Measurements from ENCODE around the gene SUN5.
A peak's percentile ranks its signal among the peaks of the same experiment; 100 is the strongest.
"Not testable (repeated sequence)": the region's sequence is repeated elsewhere in the genome, so short reads cannot be mapped to it uniquely, and the experiment has no call there.

The SUN5 gene

DNA sequence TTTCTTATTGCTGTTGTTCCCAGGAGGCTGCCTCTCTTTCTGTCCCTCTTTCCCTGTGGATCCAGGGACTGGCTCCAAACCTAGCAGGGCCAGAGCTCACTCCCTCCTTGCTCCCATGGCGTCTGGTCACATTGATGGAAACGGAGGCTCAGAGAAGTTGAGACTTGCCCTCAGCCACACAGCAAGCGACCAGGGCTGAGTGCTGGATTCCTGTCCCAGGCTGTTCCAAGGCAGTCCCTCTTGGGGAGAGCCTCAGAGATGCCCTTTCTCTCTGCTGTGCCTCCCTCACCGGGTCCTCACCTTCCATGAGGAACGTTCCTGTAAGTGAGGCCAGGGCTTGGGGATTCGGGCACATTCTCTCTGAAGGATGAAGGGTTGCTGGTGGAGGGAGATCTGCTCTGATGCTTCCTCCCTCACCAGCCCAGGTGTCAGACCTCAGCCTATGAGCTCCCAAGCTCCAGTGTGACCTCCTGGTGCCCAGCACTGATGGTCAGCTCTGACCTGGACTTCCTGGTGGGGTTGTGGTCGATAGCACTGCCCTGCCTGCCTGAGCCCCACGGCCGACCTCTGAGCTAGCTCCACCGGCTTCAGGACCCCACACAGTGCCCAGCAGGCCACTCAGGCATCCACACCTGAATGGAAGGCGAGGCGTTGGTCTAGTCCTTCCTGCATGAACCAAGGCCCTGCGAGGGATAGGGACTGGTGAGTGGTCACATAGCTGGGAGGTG is 26.8 kb downstream of the SUN5 start:
- FAIRE-seq (no peak), DNase-seq (ENCODE audit: insufficient read length) (no peak)
- TF ChIP-seq TAF1 (IDR thresholded peaks at IDR 0.05; ENCODE audit: borderline replicate concordance, low read depth, low read length), result no peak
- TF ChIP-seq POLR2A (IDR thresholded peaks at IDR 0.05; ENCODE audit: low read depth, low read length), result no peak
- no peak for TF ChIP-seq POLR2AphosphoS5 (IDR thresholded peaks at IDR 0.05; ENCODE audit: low read depth, low read length)

DNA sequence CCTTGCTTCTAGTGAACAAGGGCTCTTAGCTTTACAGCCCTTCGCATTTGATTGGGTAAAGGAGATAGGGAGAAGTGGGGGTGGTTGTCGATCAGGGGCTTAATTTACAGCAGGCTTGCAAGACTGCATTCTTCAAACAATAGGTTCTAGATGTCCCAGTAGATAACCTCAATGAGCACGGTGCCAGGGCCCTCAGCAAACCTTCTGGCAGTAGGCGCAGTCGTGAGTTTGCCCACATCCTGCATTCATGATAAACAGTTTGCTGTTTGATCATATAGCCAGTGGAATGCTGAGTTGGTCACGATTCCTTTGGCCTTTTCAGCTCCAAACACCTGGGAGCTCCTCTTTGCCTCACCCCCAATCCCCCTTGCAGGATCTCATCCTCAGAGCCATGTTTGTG is 27.5 kb downstream of the SUN5 start:
- no peak for DNase-seq (ENCODE audit: insufficient read length)
- TF ChIP-seq POLR2A (IDR thresholded peaks at IDR 0.05; ENCODE audit: low read depth, low read length) (no peak), TAF1 (IDR thresholded peaks at IDR 0.05; ENCODE audit: borderline replicate concordance, low read depth, low read length) (no peak), POLR2AphosphoS5 (IDR thresholded peaks at IDR 0.05; ENCODE audit: low read depth, low read length) (no peak)
- no peak for FAIRE-seq

DNA sequence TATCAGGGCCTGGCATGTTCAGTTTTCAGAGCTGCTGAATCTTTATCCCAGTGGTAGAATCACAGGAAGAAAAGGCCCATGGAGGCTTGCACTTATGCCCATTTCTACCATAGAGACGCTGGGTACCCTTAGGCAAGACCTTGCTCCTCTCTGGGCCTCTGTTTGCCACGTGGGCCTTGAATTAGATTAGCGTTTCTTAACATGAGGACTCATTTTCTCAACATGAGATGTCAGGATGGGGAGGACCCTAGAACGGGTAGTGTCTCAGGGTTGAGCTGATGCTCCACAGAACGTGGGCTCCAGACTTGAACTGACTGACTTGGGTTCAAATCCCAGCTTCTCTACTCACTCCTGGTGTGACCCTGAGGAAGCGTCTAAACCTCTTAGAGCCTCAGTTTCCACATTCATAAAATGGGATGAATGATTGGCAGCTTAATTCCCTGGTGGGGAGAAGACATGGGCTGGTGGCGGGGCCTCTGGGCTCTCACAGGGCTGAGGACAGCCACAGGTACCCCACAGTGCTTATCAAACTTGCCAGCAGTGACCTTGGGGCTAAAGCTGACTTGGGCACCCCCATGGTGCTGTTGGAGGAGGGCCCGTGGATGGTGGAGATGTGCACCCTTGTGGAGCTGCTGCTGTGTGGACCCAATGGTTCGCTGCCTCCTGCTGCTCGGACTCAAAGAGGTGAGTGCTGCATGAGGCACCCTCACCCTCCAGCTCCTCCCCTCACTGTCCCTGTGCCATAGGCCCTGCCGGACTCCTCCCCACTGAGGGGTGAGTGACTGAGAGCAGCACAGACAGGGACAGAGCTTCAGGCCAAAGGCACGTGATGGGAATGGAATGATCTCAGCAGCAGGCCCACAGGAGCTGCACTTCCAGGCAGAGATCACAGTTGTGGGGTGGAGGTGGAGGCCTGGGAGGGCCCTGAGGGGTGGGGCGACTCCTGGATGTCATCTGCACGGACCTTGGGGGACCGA is 28.2 kb downstream of the SUN5 start:
- FAIRE-seq, result no peak
- DNase-seq (ENCODE audit: insufficient read length), result no peak
- TF ChIP-seq POLR2AphosphoS5 (IDR thresholded peaks at IDR 0.05; ENCODE audit: low read depth, low read length) (no peak), POLR2A (IDR thresholded peaks at IDR 0.05; ENCODE audit: low read depth, low read length) (no peak), TAF1 (IDR thresholded peaks at IDR 0.05; ENCODE audit: borderline replicate concordance, low read depth, low read length) (no peak)

DNA sequence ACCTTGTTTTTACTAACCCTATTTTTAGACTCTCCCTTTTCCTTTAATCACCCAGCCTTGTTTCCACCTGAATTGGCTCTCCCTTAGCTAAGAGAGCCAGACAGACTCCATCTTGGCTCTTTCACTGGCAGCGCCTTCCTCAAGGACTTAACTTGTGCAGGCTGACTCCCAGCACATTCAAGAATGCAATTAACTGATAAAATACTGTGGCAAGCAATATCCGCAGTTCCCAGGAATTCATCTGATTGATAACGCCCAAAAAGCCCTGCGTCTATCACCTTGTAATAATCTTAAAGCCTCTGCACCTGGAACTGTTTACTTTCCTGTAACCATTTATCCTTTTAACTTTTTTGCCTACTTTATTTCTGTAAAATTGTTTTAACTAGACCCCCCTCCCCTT is 29.1 kb downstream of the SUN5 start:
- FAIRE-seq; DNase-seq (ENCODE audit: insufficient read length): not testable (repeated sequence)

DNA sequence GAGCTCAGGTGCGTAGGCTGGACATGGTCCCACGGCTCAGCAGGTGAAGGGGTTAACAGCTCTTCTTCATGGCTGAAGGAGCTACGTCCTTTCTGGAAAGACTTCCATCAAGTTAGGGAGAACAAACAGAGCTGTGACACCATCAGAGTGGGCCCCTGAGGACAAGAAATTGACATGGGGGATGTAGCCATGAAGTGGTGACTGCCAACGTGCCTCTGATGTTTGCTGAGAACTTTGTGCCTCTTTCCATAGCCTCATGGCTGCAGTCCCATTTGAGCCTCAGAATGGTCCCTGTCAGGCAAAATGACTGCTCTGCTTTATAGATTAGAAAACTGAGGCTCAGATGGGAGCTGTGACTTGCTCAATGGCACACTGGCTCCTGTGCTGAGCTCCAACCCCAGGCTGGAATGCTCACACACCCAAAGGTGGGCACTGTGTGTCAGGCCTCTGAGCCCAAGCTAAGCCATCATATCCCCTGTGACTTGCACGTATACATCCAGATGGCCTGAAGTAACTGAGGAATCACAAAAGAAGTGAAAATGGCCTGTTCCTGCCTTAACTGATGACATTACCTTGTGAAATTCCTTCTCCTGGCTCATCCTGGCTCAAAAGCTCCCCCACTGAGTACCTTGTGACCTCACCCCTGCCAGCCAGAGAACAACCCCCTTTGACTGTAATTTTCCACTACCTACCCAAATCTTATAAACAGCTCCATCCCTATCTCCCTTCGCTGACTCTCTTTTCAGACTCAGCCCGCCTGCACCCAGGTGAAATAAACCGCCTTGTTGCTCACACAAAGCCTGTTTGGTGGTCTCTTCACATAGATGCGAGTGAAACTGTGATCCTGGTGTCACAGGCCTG is 29.8 kb downstream of the SUN5 start:
- FAIRE-seq; DNase-seq (ENCODE audit: insufficient read length): not testable (repeated sequence)

DNA sequence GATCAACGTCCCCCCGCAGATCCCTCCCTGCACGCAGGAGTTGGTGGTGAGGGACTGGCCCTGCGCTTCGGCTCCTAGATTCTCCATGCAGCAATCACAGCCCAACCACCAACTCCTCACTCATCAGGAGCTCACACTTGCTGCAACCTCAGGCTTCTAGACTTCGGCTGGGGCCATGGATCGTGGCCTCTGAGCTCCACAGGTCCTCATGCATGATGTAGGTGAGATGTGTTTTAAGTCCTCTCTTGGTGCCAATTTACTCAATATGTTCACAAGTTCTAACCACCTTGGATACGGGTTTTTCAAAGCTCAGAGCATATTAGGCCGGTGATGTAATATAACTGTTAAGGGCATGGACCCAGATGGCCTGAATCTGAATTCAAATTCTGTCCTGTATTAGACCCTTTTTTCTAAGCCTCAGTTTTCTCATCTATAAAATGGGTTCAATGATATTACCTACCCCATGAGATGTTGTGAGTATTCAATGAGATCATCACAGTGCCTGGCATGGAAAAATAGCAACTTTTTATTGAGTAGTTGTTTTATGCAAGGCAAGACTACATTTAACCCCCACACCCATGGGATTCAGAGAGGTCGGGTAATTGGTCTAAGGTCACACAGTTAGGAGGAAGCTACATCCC is 31.0 kb downstream of the SUN5 start:
- DNase-seq (ENCODE audit: insufficient read length) (no peak), FAIRE-seq (peak; percentile 5)
- TF ChIP-seq TAF1 (IDR thresholded peaks at IDR 0.05; ENCODE audit: borderline replicate concordance, low read depth, low read length), result no peak
- no peak for TF ChIP-seq POLR2AphosphoS5 (IDR thresholded peaks at IDR 0.05; ENCODE audit: low read depth, low read length)
- no peak for TF ChIP-seq POLR2A (IDR thresholded peaks at IDR 0.05; ENCODE audit: low read depth, low read length)

DNA sequence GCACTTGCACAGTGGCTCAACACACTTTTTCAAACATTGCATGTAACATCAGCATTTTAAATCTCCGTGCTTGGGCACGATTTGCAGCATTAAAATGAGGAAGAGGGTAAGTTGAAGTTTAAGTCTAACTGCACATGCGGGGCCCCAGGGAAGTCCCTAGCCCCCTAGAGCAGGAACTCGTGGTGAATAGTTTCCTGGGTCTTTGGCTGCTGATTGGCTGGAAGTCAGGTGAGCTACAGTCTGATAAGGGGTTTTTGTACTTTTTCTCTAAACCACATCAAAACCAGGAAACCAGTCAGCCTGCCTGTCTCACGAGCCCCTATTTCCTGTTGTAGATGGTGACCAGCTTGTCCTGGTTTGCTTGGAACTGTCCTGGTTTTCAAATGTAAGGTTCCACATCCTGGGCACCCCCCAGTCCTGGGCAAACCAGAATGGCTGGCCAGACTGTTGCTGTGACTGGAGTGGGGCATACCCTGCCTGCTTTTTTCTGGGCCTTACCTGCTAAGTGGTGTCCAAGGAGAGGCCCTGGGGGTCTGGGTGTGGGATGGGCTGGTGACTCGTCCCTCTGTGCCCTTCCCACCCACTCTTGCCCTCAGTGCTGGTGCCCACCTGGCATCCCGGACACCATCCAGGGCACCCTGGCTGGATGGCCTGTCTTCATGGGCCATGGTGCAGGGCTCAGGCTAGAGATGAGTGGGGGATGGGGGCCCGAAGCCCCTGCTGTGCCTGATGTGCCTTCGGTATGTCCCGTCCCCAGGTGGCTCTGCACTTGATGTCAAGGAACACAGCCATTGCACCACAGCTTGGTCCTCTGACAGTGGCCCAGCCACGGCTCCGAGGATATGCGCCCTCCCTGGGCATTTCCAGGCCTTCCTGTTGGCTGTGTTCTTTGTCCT is 31.8 kb downstream of the SUN5 start:
- TF ChIP-seq POLR2AphosphoS5 (IDR thresholded peaks at IDR 0.05; ENCODE audit: low read depth, low read length) (no peak; the same call in 1 of the 2 replicates), TAF1 (IDR thresholded peaks at IDR 0.05; ENCODE audit: borderline replicate concordance, low read depth, low read length) (0 out of 2 replicates have a peak, but pooled peaks have one; percentile 17), POLR2A (IDR thresholded peaks at IDR 0.05; ENCODE audit: low read depth, low read length) (peak; percentile 40; the same call in 1 of the 2 replicates)
- FAIRE-seq (peak; percentile 88), DNase-seq (ENCODE audit: insufficient read length) (peak; percentile 64)

DNA sequence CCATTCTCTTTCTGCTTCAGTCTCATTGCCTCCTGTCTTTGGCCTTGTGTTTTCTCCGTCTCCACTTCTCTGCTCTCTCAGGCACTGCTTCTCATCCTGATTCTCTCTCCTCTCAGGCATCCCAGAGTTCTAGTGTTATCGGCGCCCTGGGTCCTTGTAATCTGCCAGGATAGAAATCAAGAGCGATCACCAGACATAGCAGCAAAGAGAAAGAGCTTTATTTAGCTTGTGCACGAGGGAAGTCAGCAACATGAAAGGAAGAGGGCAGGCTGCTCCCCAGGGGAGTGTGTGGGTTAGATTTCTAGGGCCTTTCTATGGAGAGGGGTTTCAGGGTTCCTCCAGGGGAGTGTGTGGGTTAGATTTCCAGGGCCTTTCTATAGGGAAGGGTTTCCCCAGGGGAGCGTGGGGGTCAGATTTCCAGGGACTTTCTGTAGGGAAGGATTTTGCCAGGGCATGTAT is 32.5 kb downstream of the SUN5 start:
- TF ChIP-seq POLR2A (IDR thresholded peaks at IDR 0.05; ENCODE audit: low read depth, low read length), result no peak; the same call in 1 of the 2 replicates
- TF ChIP-seq TAF1 (IDR thresholded peaks at IDR 0.05; ENCODE audit: borderline replicate concordance, low read depth, low read length), result no peak
- FAIRE-seq, result peak; percentile 79
- DNase-seq (ENCODE audit: insufficient read length), result no peak

DNA sequence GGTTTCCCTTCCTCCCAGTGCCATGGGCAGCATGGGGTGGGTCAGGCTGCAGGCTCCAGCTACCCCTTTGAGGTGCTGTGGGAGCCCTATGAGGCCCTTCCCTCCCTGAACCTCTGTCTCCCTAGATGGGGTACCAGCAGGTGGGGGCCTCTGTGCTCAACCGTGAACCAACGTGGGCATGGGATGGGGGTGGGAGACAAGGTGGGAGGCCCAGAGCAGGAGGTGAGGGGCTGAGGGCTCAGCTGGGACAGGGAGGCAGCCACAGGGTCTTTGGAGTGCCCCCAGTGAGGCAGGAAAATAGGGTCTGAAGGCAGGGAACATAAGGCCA is 33.3 kb downstream of the SUN5 start:
- TF ChIP-seq POLR2AphosphoS5 (IDR thresholded peaks at IDR 0.05; ENCODE audit: low read depth, low read length) (no peak), POLR2A (IDR thresholded peaks at IDR 0.05; ENCODE audit: low read depth, low read length) (no peak), TAF1 (IDR thresholded peaks at IDR 0.05; ENCODE audit: borderline replicate concordance, low read depth, low read length) (no peak)
- FAIRE-seq (no peak), DNase-seq (ENCODE audit: insufficient read length) (no peak)

Measured in GM12892 (cell line).